Sciatic nerve (tissue), 2 donors: ENCODE measurements around the gene MDM1. TPM values are rescaled to one million over a fixed set of nuclear protein-coding genes. Genes with fewer than 3 reads are reported as not detected.

Experiments
- ATAC-seq: fragments of 200-7000 bp; cut with Tn5 transposase; one replicate; pipeline ENCODE4 v1.9.1; 2020; ENCODE audit warnings: mild to moderate bottlenecking, moderate library complexity
- DNase-seq: peaks from one replicate; pipeline ENCODE4 v3.0.0-alpha.2; 2020; ENCODE audit warnings: low spot score
- intact Hi-C: fragments of 100-400 bp; cut with DNase I; formaldehyde crosslinking; loops from one replicate; pipeline ENCODE4 v1.14.2; 2022
- total RNA-seq: library from RNA; stranded (reverse); fragmentation: NEBNext Ultra II Directional; extraction: Animal tissue kit (Norgen Biotek cat#: 25700); gene quantifications from one replicate; pipeline ENCODE4 v1.2.1, GENCODE V29; 2021
- donor health status: DM: no; HTN: no; CAD: no.
- donor health status: DM: no; HTN: no; CAD: no.

MDM1 gene
- total RNA-seq, 1 donor from 2014 or later = 18.3 TPM

- ATAC-seq = no peak
- intact Hi-C loops = loop anchor here (10.0 kb wide), 1 partner anchor 325 kb away; the partner anchor contains the start of gene NUP107
- DNase-seq = no peak
These were observed 27.5 kb upstream of the MDM1 start for GRCh38 chr12:68359674-68360073.

- intact Hi-C loops = no loop called here
- ATAC-seq (peak; percentile 94), DNase-seq (peak; percentile 72)
These were observed 26.6 kb upstream of the MDM1 start for GRCh38 chr12:68358532-68359485.

- DNase-seq (no peak), ATAC-seq (no peak)
- intact Hi-C loops = no loop called here
These were observed 24.8 kb upstream of the MDM1 start for GRCh38 chr12:68356986-68357385.

- DNase-seq (no peak), ATAC-seq (no peak)
- intact Hi-C loops = no loop called here
These were observed 24.0 kb upstream of the MDM1 start for GRCh38 chr12:68356060-68356695.

- intact Hi-C loops = no loop called here
- DNase-seq (no peak), ATAC-seq (no peak)
These were observed 22.9 kb upstream of the MDM1 start for GRCh38 chr12:68354977-68355541.

GRCh38 chr12:68352067-68352466, 19.9 kb upstream of the MDM1 start:
- intact Hi-C loops = no loop called here
- DNase-seq = no peak
- ATAC-seq = no peak

- DNase-seq (no peak), ATAC-seq (no peak)
- intact Hi-C loops = no loop called here
These were observed 18.6 kb upstream of the MDM1 start for GRCh38 chr12:68350753-68351152.

- DNase-seq = no peak
- no peak for ATAC-seq
- intact Hi-C loops = no loop called here
These were observed 17.9 kb upstream of the MDM1 start for GRCh38 chr12:68349921-68350606.

- DNase-seq = no peak
- ATAC-seq = no peak
- intact Hi-C loops = no loop called here
These were observed 17.1 kb upstream of the MDM1 start for GRCh38 chr12:68349220-68349621.

- intact Hi-C loops = no loop called here
- no peak for ATAC-seq
- DNase-seq = no peak
These were observed 16.3 kb upstream of the MDM1 start for GRCh38 chr12:68348419-68348818.

- no peak for DNase-seq
- no peak for ATAC-seq
- intact Hi-C loops = no loop called here
These were observed 13.6 kb upstream of the MDM1 start for GRCh38 chr12:68345763-68346162.

GRCh38 chr12:68344126-68344525, 12.0 kb upstream of the MDM1 start:
- intact Hi-C loops = no loop called here
- DNase-seq = no peak

GRCh38 chr12:68342966-68343365, 10.8 kb upstream of the MDM1 start:
- intact Hi-C loops = no loop called here
- ATAC-seq = no peak
- no peak for DNase-seq

More at GRCh38 chr12:68344126-68344525, 12.0 kb upstream of the MDM1 start:
- no peak for ATAC-seq

GRCh38 chr12:68341822-68342221, 9.7 kb upstream of the MDM1 start:
- DNase-seq (no peak), ATAC-seq (no peak)
- intact Hi-C loops = no loop called here

GRCh38 chr12:68340404-68341270, 8.5 kb upstream of the MDM1 start:
- ATAC-seq = no peak
- DNase-seq = no peak

GRCh38 chr12:68336889-68337303, 4.7 kb upstream of the MDM1 start:
- ATAC-seq (no peak), DNase-seq (no peak)
- intact Hi-C loops = no loop called here

More at GRCh38 chr12:68340404-68341270, 8.5 kb upstream of the MDM1 start:
- intact Hi-C loops = no loop called here

GRCh38 chr12:68335462-68335861, 3.3 kb upstream of the MDM1 start:
- intact Hi-C loops = no loop called here

GRCh38 chr12:68334132-68334531, 2.0 kb upstream of the MDM1 start:
- DNase-seq (no peak), ATAC-seq (no peak)
- intact Hi-C loops = no loop called here

More at GRCh38 chr12:68335462-68335861, 3.3 kb upstream of the MDM1 start:
- no peak for DNase-seq
- ATAC-seq = no peak
